H7 (cell line): ENCODE results near the gene ZNF524. TPM values are rescaled to one million over a fixed set of nuclear protein-coding genes. Genes with fewer than 3 reads are reported as not detected.
A peak's percentile ranks its signal among the peaks of the same experiment; 100 is the strongest.

ENCODE experiments used
- DNase-seq: peaks from one replicate; pipeline ENCODE4 v3.0.0; 2012
- H3K27me3 ChIP-seq: 2 replicates; pipeline ENCODE4 v1.6.0; 2011; ENCODE audit warnings: mild to moderate bottlenecking, low read length; ENCODE audit not compliant: control insufficient read depth, insufficient read depth
- H3K36me3 ChIP-seq: replicated peaks from 2 replicates; pipeline ENCODE4 v1.5.1; 2011; ENCODE audit warnings: low read length; ENCODE audit not compliant: control insufficient read depth, insufficient read depth
- H3K4me3 ChIP-seq: 2 replicates; pipeline ENCODE4 v1.5.1; 2011; ENCODE audit warnings: low read depth, mild to moderate bottlenecking, control low read depth, low read length, moderate library complexity; ENCODE audit not compliant: insufficient read depth
- total RNA-seq: library from RNA; depleted of rRNA; stranded (reverse); fragments of >200 nt; shearing (Covaris generic); gene quantifications from 2 replicates; pipeline ENCODE4 v1.2.3, GENCODE V29; 2014

ZNF524 gene
- total RNA-seq, 1 experiment from 2014 or later = 13.6 TPM

GRCh38 chr19:55643887-55644176 is 43.7 kb downstream of the ZNF524 start:
- no peaks in the 10 kb centered on the region for H3K27me3 ChIP-seq
- no peak for DNase-seq
- H3K36me3 ChIP-seq = peaks cover 10% of the 10 kb centered on the region
- H3K4me3 ChIP-seq = peak overlapping the region; percentile 81

DNA sequence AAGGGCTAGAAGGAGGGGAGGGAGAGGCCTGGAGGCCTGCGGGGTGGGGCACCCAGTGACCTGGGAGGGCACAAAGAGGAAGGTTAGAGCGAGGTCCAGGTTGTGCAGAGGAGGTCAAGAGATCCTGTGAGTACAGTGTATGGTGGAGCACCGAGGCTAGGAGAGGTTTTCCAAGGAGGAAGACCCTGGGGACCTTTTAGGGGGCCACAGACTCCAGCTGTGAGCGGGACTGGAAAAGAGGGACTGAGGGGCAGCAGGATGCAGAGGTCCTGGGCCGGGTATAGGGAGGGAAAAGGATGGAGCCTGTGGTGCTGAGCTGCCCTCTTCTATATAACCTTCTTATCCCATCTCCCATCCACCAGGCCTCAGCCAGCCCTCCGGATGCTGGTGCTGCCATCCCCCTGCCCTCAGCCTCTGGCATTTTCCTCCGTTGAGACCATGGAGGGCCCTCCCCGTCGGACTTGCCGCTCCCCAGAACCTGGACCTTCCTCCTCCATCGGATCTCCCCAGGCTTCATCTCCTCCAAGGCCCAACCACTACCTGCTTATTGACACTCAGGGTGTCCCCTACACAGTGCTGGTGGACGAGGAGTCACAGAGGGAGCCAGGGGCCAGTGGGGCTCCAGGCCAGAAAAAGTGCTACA is 44.2 kb downstream of the ZNF524 start:
- H3K36me3 ChIP-seq = peaks cover 10% of the 10 kb centered on the region
- DNase-seq = no peak
- peak overlapping the region; percentile 81 for H3K4me3 ChIP-seq
- no peaks in the 10 kb centered on the region for H3K27me3 ChIP-seq

DNA sequence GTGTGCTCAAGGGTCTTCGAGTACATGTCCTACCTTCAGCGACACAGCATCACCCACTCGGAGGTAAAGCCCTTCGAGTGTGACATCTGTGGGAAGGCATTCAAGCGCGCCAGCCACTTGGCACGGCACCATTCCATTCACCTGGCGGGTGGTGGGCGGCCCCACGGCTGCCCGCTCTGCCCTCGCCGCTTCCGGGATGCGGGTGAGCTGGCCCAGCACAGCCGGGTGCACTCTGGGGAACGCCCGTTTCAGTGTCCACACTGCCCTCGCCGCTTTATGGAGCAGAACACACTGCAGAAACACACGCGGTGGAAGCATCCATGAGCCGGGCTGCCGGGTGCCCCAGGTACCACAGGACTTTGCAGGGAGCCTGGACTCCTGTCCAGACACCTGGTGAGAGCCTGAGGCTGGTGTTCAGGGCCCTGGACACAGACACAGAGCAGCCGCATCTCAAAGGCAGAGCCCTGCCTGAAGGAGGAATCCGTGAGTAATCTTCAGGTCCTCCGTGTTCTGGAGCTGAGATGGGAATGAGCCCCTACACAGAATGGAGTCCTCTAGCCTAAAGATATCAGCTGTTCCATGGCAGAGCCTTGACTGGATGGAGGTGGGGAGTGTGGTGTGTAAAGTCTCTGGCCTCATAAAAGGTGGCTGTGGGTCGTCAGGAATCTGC is 44.9 kb downstream of the ZNF524 start:
- H3K27me3 ChIP-seq = no peaks in the 10 kb centered on the region
- no peak overlapping the region for H3K4me3 ChIP-seq
- peaks cover 10% of the 10 kb centered on the region for H3K36me3 ChIP-seq
- DNase-seq = no peak

DNA sequence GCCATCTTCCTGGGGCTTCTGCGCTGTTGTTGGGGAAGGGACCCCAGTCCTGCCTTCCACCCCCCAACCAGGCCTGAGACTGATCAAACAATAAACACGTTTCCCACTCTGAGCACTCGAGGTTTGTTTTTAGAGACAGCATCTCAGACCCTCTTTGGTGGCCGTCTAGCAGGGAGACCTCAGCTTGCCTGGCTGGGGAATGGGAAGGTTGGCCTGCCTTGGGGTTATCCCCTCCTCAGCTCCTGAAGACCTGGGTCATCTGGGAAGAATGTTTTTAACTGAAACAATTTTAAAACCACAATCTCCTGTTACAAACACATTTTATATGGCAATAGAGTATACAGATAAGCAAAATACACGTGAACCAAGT is 45.4 kb downstream of the ZNF524 start:
- no peaks in the 10 kb centered on the region for H3K27me3 ChIP-seq
- H3K36me3 ChIP-seq = peaks cover 10% of the 10 kb centered on the region
- H3K4me3 ChIP-seq = no peak overlapping the region
- no peak for DNase-seq

DNA sequence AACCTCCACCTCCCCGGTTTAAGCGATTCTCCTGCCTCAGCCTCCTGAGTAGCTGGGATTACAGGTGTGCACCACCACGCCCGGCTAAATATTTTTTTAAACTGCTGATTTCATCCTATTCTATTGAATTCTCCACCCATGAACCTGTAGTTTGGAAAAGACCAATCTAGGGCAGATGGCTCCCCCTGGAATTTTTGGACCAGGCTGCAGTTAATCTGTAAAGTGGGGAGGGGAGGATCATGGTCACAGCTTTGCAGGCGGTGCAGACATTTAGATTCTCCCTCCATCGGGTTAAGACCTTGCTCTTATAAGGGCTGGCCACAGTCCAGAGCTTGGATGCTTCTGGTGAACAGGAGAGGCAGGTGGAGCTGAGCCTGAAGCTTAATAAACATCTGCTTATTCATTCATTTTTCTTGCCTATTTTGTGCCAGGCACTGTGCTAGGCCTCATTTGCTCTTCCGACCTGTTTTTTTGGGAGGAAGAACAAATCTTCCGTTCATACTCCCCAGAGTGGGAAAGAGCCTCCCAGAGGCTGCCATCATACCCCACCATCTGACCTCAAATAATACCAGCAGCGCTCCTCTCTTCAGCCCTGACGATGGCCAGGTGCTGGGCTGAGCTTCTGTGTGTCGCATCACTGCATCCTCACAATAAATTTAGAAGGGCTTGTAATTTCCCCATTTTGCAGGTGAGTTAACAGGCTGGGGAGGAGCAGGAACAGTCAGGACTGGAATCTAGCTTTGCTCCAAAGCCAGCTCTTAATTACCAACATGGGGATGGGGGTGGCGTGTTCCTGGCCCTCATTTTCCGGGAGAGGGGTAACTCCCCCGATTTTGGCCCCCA is 47.0 kb downstream of the ZNF524 start:
- peak; percentile 66 for DNase-seq
- peak overlapping the region; percentile 81 for H3K4me3 ChIP-seq
- H3K27me3 ChIP-seq = no peaks in the 10 kb centered on the region

GRCh38 chr19:55647732-55648584 is 47.9 kb downstream of the ZNF524 start, which contains the start of gene CCDC106:
CCDC106 (plus strand) TSS chr19:55648212; CDS start chr19:55649047, 835 bp downstream.
- H3K27me3 ChIP-seq = no peaks in the 10 kb centered on the region
- peak within 1 kb of the TSS; percentile 81 for H3K4me3 ChIP-seq

More for the DNA sequence above, 47.0 kb downstream of the ZNF524 start:
- peaks cover 10% of the 10 kb centered on the region for H3K36me3 ChIP-seq

GRCh38 chr19:55648585-55649267 is 48.6 kb downstream of the ZNF524 start:
- H3K36me3 ChIP-seq = peaks cover 10% of the 10 kb centered on the region
- H3K4me3 ChIP-seq = peak overlapping the region; percentile 81
- peak; percentile 80 for DNase-seq
- no peaks in the 10 kb centered on the region for H3K27me3 ChIP-seq

More at GRCh38 chr19:55647732-55648584, 47.9 kb downstream of the ZNF524 start, which contains the start of gene CCDC106:
- DNase-seq = peak; percentile 94
- peaks cover 10% of the 10 kb centered on the region for H3K36me3 ChIP-seq

- Histone ChIP-seq H3K4me3 (no peak overlapping the region), H3K36me3 (peaks cover 10% of the 10 kb centered on the region), H3K27me3 (no peaks in the 10 kb centered on the region)
- DNase-seq = peak; percentile 42
These were observed 49.4 kb downstream of the ZNF524 start for GRCh38 chr19:55649268-55650125.

GRCh38 chr19:55650126-55650557 is 50.1 kb downstream of the ZNF524 start:
- no peak for DNase-seq
- H3K36me3 ChIP-seq = peaks cover 5% of the 10 kb centered on the region
- no peaks in the 10 kb centered on the region for H3K27me3 ChIP-seq
- no peak overlapping the region for H3K4me3 ChIP-seq

DNA sequence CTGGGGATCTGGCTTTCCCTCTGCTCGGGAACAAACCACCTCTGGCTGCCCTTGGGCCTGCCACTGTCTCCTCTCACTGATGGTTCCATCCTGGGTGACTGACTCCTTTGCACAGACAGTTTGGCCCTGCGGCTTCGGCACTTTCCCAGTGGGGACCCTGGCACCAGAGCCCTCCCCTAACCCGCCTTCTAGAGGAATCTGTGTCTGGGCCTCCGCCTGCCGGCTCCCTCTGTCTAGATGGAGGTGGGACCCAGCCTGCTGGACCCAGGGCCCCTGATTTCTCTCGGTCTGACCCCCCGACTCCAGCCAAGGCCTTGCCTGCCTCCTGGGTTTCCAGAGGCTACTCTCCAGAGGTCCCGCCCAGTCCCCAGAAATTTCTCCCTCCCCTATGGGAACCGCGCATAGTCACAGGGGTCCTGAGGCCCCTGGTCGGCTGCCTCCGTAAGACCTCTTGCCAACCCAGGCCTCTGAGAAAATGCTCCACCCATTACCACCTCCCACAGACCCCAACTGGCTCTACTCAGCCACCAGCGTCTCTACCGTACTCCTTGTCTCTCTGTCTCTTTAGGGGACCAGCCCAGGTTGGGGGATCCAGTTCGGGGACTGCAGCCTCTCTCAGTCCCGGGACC is 50.6 kb downstream of the ZNF524 start:
- Histone ChIP-seq H3K27me3 (no peaks in the 10 kb centered on the region), H3K4me3 (no peak overlapping the region), H3K36me3 (no peaks in the 10 kb centered on the region; the same call in 1 of the 2 replicates)
- DNase-seq = peak; percentile 25

DNA sequence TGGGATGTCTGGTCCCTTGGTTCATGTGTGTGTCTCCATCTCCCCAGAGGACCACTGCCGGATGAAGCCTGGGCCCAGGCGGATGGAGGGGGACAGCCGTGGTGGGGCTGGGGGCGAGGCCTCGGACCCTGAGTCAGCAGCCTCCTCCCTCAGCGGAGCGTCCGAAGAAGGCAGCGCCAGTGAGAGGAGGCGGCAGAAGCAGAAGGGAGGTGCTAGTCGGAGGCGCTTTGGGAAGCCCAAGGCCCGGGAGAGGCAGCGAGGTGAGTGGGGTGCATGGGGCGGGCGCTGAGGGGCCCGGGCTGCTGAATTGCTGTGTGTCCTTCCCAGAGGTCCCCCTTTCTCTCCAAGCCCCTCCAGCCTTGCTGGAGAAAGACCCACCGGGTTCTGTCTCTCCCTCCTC is 51.1 kb downstream of the ZNF524 start:
- no peaks in the 10 kb centered on the region; the same call in 1 of the 2 replicates for H3K36me3 ChIP-seq
- no peak for DNase-seq
- no peak overlapping the region for H3K4me3 ChIP-seq
- H3K27me3 ChIP-seq = no peaks in the 10 kb centered on the region

GRCh38 chr19:55652311-55653128 is 52.4 kb downstream of the ZNF524 start:
- peak overlapping the region; percentile 45 for H3K4me3 ChIP-seq

More at GRCh38 chr19:55652311-55653128, 52.4 kb downstream of the ZNF524 start:
- no peaks in the 10 kb centered on the region for H3K27me3 ChIP-seq
- H3K36me3 ChIP-seq = no peaks in the 10 kb centered on the region; the same call in 1 of the 2 replicates
- peak; percentile 57 for DNase-seq
